PC-3 (cell line): ENCODE measurements around the gene PDCD10.

ENCODE experiments used
- CTCF ChIP-seq: fragments of 300-600 bp; sonication (generic); conservative IDR thresholded peaks from 2 replicates; pipeline ENCODE4 v1.5.1; 2017; ENCODE audit warnings: antibody characterized with exemption, low read depth, mild to moderate bottlenecking, low read length
- EZH2 ChIP-seq: fragments of 300-600 bp; sonication (generic); IDR thresholded peaks from one replicate; pipeline ENCODE4 v1.6.1; 2017; ENCODE audit warnings: antibody characterized with exemption, mild to moderate bottlenecking, low read length; ENCODE audit not compliant: unreplicated experiment
- EZH2phosphoT487 ChIP-seq: fragments of 300-600 bp; sonication (generic); IDR thresholded peaks from 2 replicates; pipeline ENCODE4 v1.6.1; 2018; ENCODE audit warnings: mild to moderate bottlenecking, antibody characterized with exemption, low read length, borderline replicate concordance

- TF ChIP-seq CTCF (no peak), EZH2 (no peak), EZH2phosphoT487 (no peak)
These were observed 663 bp downstream of the PDCD10 start for GRCh38 chr3:167733961-167734497.
